HL-60 (cell line): ENCODE measurements around the gene SLC38A2.

Source experiments
- CTCF ChIP-seq: IDR thresholded peaks from one replicate; pipeline ENCODE4 v1.5.1; 2011; ENCODE audit warnings: low read length, control low read depth, inconsistent platforms; ENCODE audit not compliant: insufficient read depth
- POLR2AphosphoS5 ChIP-seq: IDR thresholded peaks from 2 replicates; pipeline ENCODE4 v1.6.1; 2012; ENCODE audit warnings: low read depth

DNA sequence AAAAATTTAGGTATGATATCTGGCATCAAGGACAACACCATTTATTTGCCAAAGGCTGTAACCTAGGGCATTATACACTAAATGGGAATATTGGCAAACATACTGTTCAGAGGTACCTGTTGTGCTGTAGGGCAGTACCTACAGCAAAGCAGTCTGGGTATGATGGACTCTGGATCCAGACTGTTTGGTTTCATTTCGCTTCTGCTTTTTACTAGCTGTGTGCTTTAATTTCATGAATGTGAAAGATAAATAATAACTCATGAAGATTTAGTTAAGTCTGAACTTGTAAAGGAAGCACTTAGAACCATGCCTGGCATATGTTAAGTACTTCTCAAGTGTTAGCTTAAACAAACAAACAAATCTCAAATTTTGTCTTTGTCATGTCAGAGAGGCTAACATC lies 17.7 kb upstream of the SLC38A2 start:
- TF ChIP-seq CTCF (no peak), POLR2AphosphoS5 (no peak)
